Neural progenitor cell (in vitro differentiated cells): Measurements from ENCODE around the gene RNPEPL1.

Experiments used
- CTCF ChIP-seq: fragments of 200-600 bp; sonication (generic); IDR thresholded peaks from 2 replicates; pipeline ENCODE4 v1.5.1; 2017; ENCODE audit warnings: antibody characterized with exemption, mild to moderate bottlenecking
- EZH2 ChIP-seq: fragments of 200-600 bp; sonication (generic); IDR thresholded peaks from 2 replicates; pipeline ENCODE4 v1.6.1; 2017; ENCODE audit warnings: antibody characterized with exemption, mild to moderate bottlenecking, moderate library complexity
- EZH2phosphoT487 ChIP-seq: fragments of 200-600 bp; sonication (generic); IDR thresholded peaks from 2 replicates; pipeline ENCODE4 v1.6.1; 2017; ENCODE audit warnings: antibody characterized with exemption

GRCh38 chr2:240603081-240603835 lies 35.0 kb downstream of the RNPEPL1 start:
- TF ChIP-seq CTCF (no peak), EZH2 (no peak), EZH2phosphoT487 (no peak)
